Transverse colon (tissue), 4 donors: Measurements from ENCODE around the gene C5AR1. TPM values are rescaled to one million over a fixed set of nuclear protein-coding genes. Genes with fewer than 3 reads are reported as not detected.

Experiments
- DNase-seq: peaks from one replicate; pipeline ENCODE4 v3.0.0-alpha.2; 2019
- H3K27ac ChIP-seq, 4 donors: fragments of 200-600 bp; sonication (generic); 2 replicates each; pipeline ENCODE4 v1.5.1; 2016 to 2018; ENCODE audit warnings: inconsistent platforms in 4 of 4
- H3K27me3 ChIP-seq: fragments of 200-600 bp; sonication (generic); 2 replicates; pipeline ENCODE4 v1.5.1; 2017; ENCODE audit warnings: inconsistent platforms
- H3K36me3 ChIP-seq, 4 donors: fragments of 200-600 bp; sonication (generic); 2 replicates each; pipeline ENCODE4 v1.5.1; 2017 to 2019; ENCODE audit warnings: inconsistent platforms in 4 of 4
- H3K4me1 ChIP-seq, 4 donors: fragments of 200-600 bp; sonication (generic); 2 replicates each; pipeline ENCODE4 v1.5.1; 2017 to 2020; ENCODE audit warnings: inconsistent platforms in 4 of 4
- H3K4me3 ChIP-seq, 4 donors: fragments of 200-600 bp; sonication (generic); 1 replicate in 1 of 4; 2 replicates in 3 of 4; pipeline versions ENCODE4 v1.5.1 to v1.6.1; 2017 to 2019; ENCODE audit warnings: inconsistent platforms in 4 of 4
- H3K9me3 ChIP-seq, 2 donors: fragments of 200-600 bp; sonication (generic); 2 replicates each; pipeline ENCODE4 v1.5.1; 2017 to 2019; ENCODE audit warnings: inconsistent platforms in 2 of 2
- CTCF ChIP-seq, 5 experiments: fragments of 200-600 bp in 3 of 5; fragments of 450-650 bp in 2 of 5; sonication (generic) in 3 of 5; IDR thresholded peaks; 1 replicate in 2 of 5; 2 replicates in 3 of 5; pipeline ENCODE4 v1.5.1; 2016 to 2017; ENCODE audit warnings: antibody characterized with exemption in 5 of 5, inconsistent platforms in 3 of 5, mild to moderate bottlenecking in 2 of 5, moderate library complexity in 1 of 5
- EP300 ChIP-seq: sonication (generic); formaldehyde crosslinking; IDR thresholded peaks from one replicate; pipeline ENCODE4 v1.6.1; 2017; ENCODE audit warnings: antibody characterized with exemption, low read depth
- POLR2A ChIP-seq: fragments of 450-650 bp; IDR thresholded peaks from one replicate; pipeline ENCODE4 v1.6.1; 2016; ENCODE audit warnings: antibody characterized with exemption, mild to moderate bottlenecking, moderate library complexity
- POLR2AphosphoS5 ChIP-seq, 3 donors: sonication (generic); formaldehyde crosslinking; IDR thresholded peaks; one replicate each; pipeline ENCODE4 v1.6.1; 2016; ENCODE audit warnings: antibody characterized with exemption in 3 of 3
- WGBS, 2 donors: methylation state at CpG; one replicate each; pipeline ENCODE4 v1.1.5; 2018; ENCODE audit warnings: low coverage in 1 of 2; 5-methylcytosine and 5-hydroxymethylcytosine counted together
- in situ Hi-C, 4 donors: fragments of 200-750 bp; cut with MboI; loops; one replicate each; pipeline versions ENCODE4 v1.15.0 to v1.15.1; 2017; ENCODE audit warnings: low sequenced_read_pairs in 3 of 4, low pct_ligation_motif_present in 1 of 4, low pct_unique_long_range_greater_than_20kb in 1 of 4
- intact Hi-C: fragments of 100-400 bp; cut with DNase I; formaldehyde crosslinking; loops from one replicate; pipeline ENCODE4 v1.15.1; 2023; ENCODE audit warnings: low total_unique reads
- total RNA-seq, 4 donors: library from RNA; depleted of rRNA; stranded (reverse); fragments of >200 nt; gene quantifications; one replicate each; pipeline ENCODE4 v1.1.0, GENCODE V29; 2016

C5AR1 gene
- total RNA-seq, 4 donors from 2014 or later: 0.60 to 9.0 (median 5.3) TPM

- no peak overlapping the region for H3K27ac ChIP-seq
- no peaks in the 10 kb centered on the region for H3K4me1 ChIP-seq
- 93 to 95% methylated on average over 17 to 46 of the region's 46 CpGs for WGBS, 2 donors
- no peaks in the 10 kb centered on the region for H3K36me3 ChIP-seq
- H3K4me3 ChIP-seq: no peak overlapping the region
- intact Hi-C loops: loop anchor here (10.0 kb wide), 1 partner anchor 65 kb away; no protein-coding TSS in a partner anchor
- H3K9me3 ChIP-seq: no peaks in the 10 kb centered on the region
- DNase-seq: no peak
- TF ChIP-seq POLR2A (no peak), EP300 (no peak), POLR2AphosphoS5 (IDR thresholded peaks at IDR 0.05) (no peak), CTCF (IDR thresholded peaks at IDR 0.05) (no peak)
- peaks cover 4% of the 10 kb centered on the region for H3K27me3 ChIP-seq
- in situ Hi-C loops: loop anchor here in 1 of 4 donors (25.0 kb wide), 1 partner anchor 392 kb away; the partner anchor contains the start of gene EHD2
Observed at GRCh38 chr19:47319923-47320871, 10.5 kb downstream of the C5AR1 start.

GRCh38 chr19:47321630-47322029 lies 12.0 kb downstream of the C5AR1 start:
- peaks cover 4% of the 10 kb centered on the region for H3K27me3 ChIP-seq
- DNase-seq: no peak
- in situ Hi-C loops: loop anchor here in 1 of 4 donors (25.0 kb wide), 1 partner anchor 391 kb away; the partner anchor contains the start of gene EHD2
- H3K4me3 ChIP-seq: no peak overlapping the region
- 60 to 67% methylated on average over 1 of the region's 1 CpG for WGBS, 2 donors
- TF ChIP-seq POLR2A (no peak), POLR2AphosphoS5 (IDR thresholded peaks at IDR 0.05) (no peak), CTCF (IDR thresholded peaks at IDR 0.05) (no peak)
- H3K9me3 ChIP-seq: no peaks in the 10 kb centered on the region
- intact Hi-C loops: no loop called here
- H3K27ac ChIP-seq: no peak overlapping the region
- no peaks in the 10 kb centered on the region for H3K36me3 ChIP-seq
- no peaks in the 10 kb centered on the region for H3K4me1 ChIP-seq

- Histone ChIP-seq H3K36me3 (no peaks in the 10 kb centered on the region), H3K4me3 (no peak overlapping the region), H3K9me3 (no peaks in the 10 kb centered on the region), H3K27me3 (peaks cover 4% of the 10 kb centered on the region), H3K4me1 (no peaks in the 10 kb centered on the region), H3K27ac (no peak overlapping the region)
- in situ Hi-C loops (loop anchor here in 1 of 4 donors (25.0 kb wide), 1 partner anchor 390 kb away; the partner anchor contains the start of gene EHD2), intact Hi-C loops (no loop called here)
- 55 to 68% methylated on average over 1 to 2 of the region's 2 CpGs for WGBS, 2 donors
- no peak for DNase-seq
- TF ChIP-seq CTCF (IDR thresholded peaks at IDR 0.05): no peak
- peak; percentile 18 for TF ChIP-seq POLR2A
Observed at GRCh38 chr19:47322058-47322457, 12.4 kb downstream of the C5AR1 start.

- no peak overlapping the region for H3K4me3 ChIP-seq
- in situ Hi-C loops (loop anchor here in 1 of 4 donors (25.0 kb wide), 1 partner anchor 389 kb away; the partner anchor contains the start of gene EHD2), intact Hi-C loops (no loop called here)
- no peaks in the 10 kb centered on the region for H3K4me1 ChIP-seq
- TF ChIP-seq POLR2A (no peak), CTCF (IDR thresholded peaks at IDR 0.05) (no peak), POLR2AphosphoS5 (IDR thresholded peaks at IDR 0.05) (no peak), EP300 (no peak)
- peak overlapping the region in 3 of 4 donors; percentile 30 to 65 (median 39) for H3K27ac ChIP-seq
- 74 to 93% methylated on average over 2 to 8 of the region's 8 CpGs for WGBS, 2 donors
- no peaks in the 10 kb centered on the region for H3K27me3 ChIP-seq
- DNase-seq: no peak
- no peaks in the 10 kb centered on the region for H3K36me3 ChIP-seq
- no peaks in the 10 kb centered on the region for H3K9me3 ChIP-seq
Observed at GRCh38 chr19:47323409-47323808, 13.7 kb downstream of the C5AR1 start.
